SIG-M5 (cell line): ENCODE measurements around the gene PLA2G12A.

Experiments used
- DNase-seq: peaks from one replicate; lab custom pipeline; 2025; lab: John Stamatoyannopoulos, UW

The PLA2G12A gene

DNA sequence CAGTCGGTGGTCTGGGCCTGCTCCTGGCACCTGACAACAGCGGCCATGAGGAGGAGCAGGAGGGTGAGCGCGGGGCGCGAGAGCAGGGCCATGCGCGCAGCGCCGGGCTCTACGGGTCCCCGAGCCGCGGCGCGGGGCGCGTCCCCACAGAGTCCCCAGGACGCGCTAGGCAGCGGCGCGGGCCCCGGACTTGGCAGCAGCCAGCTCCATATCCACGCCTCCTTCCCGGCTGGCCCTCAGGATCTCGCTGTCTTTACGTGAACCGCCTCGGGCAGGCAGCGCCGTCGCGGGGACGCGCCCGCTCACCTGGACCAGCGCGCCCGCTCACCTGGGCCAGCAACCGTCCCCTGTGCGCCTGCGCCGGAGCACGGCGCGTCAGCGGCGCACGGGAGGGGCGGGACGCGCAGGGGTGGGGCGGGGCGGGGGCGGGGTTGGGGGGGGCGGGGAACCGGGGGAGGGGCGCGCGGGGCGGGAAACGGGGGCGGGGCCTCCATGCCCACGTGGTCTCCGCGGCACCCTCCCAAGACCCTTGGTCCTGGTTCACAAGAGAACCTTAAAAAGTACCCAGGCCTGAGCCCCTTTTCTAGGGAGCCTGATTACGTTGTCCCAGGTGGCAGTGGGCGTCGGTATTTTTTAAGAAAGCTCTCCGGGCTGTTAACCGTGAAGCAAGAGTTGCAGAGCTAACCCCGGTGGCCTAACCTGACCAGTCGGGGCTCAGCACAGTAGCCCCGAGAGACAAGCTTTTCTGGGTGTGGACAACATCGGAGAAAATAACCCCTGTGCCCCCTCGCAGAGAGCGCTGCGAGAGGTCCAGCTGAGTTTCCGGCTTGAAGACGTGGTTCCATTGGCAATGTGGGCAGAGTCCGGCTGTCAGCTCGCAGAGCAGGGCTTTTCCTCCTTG, at the start of gene PLA2G12A:
Gene PLA2G12A, minus strand, starts transcription at position 353 of the 901 bp plus-strand sequence. Its CDS starts 261 bp downstream, at position 92.
- no peak for DNase-seq

GRCh38 chr4:109764789-109765402, 35.0 kb upstream of the PLA2G12A start:
- no peak for DNase-seq

GRCh38 chr4:109764376-109764775, 34.5 kb upstream of the PLA2G12A start:
- DNase-seq = no peak

DNA sequence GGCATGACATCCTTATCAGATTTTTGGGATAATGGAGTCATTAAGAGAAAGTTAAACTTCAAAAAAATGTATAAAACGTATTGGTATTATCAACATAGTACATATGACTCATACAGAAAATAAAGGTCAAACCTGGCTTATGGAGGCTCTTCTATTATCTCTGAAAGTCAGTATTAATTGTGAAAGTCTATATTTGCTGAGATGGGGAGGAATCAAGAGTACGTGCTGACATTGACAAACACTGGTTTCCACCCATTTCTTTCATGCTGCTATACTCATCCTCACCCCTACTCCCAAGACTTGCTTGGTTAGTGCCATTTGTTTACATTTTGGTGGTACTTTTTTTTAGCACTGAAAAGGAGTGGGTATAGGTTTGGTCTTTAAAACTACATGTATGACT, 30.8 kb upstream of the PLA2G12A start:
- DNase-seq = no peak

DNA sequence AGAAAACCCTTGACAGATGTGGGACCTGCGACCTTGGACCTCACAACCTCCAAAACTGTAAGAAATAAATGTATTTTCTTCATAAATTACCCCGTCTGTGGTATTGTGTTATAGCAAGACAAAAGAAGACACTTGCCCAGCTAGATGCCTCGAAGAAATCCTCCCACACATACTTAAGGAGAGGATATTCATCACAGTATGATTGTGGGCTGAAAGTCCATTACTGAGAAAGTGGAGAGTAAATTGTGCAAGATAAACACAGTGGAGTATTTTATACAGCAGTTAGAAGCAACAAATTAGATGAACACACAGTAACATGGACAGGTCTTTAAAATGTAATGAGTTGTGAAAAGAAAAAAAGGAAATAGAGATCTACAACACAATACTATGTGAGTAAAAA, 25.8 kb upstream of the PLA2G12A start:
- no peak for DNase-seq

- no peak for DNase-seq
Observed at GRCh38 chr4:109754093-109754857, 24.4 kb upstream of the PLA2G12A start.

GRCh38 chr4:109752525-109752924, 22.7 kb upstream of the PLA2G12A start:
- DNase-seq = no peak

DNA sequence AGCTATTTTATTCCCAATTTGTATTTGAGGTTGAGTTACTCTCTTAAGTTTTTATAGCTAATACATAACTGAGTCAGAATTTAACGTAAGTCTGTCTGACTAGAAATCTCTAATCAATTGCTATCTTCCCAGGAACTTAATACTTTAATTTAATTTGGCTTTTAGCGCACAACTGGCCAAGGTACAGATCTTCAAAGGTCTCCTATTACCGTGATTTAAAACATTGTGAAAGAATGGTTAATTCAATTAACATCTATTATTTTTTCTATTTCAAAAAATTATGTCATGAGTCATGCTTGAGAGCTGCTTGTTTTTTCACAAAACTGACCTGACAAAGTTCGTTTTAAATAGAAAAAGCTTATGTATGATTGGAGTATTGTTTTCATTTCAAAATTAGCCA, 22.0 kb upstream of the PLA2G12A start:
- no peak for DNase-seq

DNA sequence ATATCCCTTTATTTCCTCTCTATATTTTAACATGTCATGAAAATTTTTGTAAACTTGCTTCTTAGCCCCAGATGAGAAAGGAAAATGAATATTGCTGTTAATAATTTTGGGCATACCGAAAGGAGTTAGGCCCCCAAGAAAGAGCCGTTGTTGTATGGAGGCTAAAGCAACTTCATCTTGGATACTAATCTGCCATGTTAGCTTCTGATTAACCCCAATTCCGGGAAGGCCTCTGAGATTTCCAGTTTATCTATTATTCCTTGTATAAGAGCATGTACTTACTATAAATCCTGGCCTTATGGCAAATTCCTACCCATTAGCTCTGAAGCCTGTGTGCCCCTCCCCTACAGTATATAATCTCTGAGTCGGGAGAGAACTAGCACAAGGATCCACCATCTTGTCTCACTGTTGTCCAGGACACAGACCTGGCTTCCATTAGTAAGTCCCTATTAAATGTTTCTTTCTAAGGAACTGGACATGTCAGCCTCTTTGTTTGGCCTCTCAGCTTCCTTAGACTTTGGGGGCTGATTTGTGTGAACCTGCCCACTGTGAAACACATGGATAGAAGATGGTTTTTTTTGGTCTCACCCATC, 20.9 kb upstream of the PLA2G12A start:
- DNase-seq = no peak

GRCh38 chr4:109749388-109750082, 19.7 kb upstream of the PLA2G12A start:
- no peak for DNase-seq

GRCh38 chr4:109748114-109748513, 18.2 kb upstream of the PLA2G12A start:
- no peak for DNase-seq

- no peak for DNase-seq
Observed at GRCh38 chr4:109746728-109747127, 16.9 kb upstream of the PLA2G12A start.

DNA sequence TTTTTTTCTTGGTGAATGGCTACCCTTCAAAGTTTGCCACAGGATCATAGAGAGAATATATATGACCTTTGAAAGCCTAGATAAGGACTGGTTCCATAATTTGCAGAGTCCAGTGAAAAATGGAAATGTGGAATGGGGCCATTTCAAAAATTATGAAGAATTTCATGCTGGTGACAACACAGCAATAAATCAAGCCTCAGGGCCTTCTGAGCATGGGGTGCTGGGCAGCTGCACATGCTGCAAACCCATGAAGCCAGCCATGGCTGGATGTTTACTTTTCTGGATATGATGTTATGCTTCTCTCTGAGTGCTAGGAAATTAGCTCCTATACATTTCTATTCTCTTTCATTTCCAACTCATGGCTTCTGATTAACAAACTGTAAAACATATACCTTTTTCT, 16.0 kb upstream of the PLA2G12A start:
- no peak for DNase-seq

DNA sequence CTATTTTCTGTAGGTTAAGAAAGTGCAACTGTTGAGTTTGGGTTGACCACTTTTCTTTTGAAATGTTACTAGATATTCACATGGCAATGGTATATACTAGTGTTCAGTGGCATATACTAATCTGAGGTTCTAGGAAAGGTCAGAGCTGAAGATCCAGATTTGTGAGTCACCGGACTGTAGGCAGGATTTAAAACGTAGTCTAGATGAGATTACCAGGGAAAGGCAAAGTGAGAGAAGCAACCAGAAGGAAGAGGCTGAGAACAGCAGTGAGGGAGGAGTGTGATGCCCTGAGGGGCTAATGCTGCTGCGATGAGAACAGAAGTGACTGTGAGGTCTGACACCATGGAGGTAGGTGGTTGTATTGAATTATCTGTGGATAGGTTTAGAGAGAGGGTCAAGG, 9.7 kb upstream of the PLA2G12A start:
- no peak for DNase-seq

DNA sequence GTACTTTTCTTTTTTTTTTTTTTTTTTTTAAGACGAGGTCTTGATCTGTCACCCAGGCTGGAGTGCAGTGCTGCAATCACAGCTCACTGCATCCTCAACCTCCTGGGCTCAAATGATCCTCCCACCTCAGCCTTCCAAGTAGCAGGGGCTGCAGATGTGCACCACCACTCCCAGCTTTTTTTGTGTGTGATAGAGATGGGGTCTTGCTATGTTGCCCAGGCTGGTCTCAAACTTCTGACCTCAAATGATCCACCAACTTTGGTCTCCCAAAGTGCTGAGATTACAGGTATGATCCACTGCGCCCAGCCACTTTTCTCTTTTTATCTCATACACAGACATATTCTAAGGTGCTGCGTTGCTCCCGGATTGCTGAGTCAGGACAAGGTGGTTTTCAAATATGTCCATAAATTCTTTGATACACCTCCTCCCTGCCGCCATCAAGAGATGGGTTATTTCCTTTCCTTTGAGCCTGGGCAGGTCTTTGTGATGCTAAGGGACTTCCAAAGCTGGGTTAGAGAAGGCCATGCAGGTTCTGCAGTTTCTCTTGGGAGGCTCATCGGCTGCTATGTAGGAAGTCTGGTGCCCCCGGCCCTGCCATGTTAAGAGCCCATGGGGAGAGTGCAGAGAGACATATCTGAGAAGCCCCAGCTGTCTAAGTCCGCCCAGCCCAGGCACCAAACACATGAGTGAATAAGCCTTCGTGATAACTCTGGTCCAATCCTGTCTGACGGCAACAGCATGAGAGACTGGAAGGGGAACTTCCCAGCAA, 8.4 kb upstream of the PLA2G12A start:
- no peak for DNase-seq

- no peak for DNase-seq
Observed at GRCh38 chr4:109735566-109736365, 5.9 kb upstream of the PLA2G12A start.

- DNase-seq = no peak
Observed at GRCh38 chr4:109733728-109734127, 3.9 kb upstream of the PLA2G12A start.

DNA sequence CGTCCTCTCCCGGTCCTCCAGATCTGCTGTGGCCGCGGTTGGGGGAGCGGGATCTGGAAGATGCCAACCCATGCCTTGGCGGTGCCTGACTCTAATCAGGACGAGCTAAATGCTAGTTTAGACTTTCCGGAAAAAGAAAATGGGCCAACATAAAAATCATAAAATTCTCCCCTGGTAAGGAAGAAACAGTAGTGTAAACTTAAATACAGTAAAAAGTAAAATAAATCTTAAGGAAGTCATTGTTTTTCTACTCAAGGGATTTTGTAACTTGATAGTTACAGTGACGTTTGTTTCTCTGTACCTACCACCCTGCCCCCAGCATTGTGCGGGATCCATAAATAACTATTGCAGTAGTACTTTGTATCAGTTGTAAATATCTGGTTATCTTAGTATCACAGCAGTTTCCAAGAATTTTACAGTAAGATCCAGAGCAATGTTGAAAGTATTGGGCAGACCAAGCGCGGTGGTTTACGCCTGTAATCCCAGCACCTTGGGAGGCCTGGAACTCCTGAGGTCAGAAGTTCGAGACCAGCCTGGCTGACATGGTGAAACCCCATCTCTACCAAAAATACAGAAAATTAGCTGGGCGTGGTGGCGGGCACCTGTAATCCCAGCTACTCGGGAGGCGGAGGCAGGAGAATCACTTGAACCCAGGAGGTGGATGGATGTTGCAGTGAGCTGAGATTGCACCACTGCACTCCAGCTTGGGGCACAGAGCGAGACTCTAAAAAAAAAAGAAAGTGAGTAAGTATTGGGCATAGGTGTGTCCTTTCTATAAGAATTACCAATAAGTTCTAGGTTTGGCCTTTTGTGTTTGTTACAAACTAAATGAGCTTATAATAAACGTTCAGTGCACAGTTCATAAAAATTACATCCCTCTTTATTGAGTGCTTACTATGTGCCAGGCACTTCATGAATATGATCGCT, 1.0 kb upstream of the PLA2G12A start:
- no peak for DNase-seq
